Esophagus muscularis mucosa (tissue), 4 donors: ENCODE data around the gene MACROD2. TPM values are rescaled to one million over a fixed set of nuclear protein-coding genes. Genes with fewer than 3 reads are reported as not detected.

Experiments
- DNase-seq: peaks from one replicate; pipeline ENCODE4 v3.0.0-alpha.2; 2017; ENCODE audit errors: extremely low spot score
- H3K27ac ChIP-seq, 4 donors: fragments of 200-600 bp; sonication (generic); replicated peaks in 1 of 4; 1 replicate in 3 of 4; 2 replicates in 1 of 4; pipeline ENCODE4 v1.5.1; 2016 to 2019; ENCODE audit warnings: mild to moderate bottlenecking in 1 of 4
- H3K27me3 ChIP-seq, 4 donors: fragments of 200-600 bp; sonication (generic); one replicate each; pipeline versions ENCODE4 v1.5.1 to v1.6.0; 2016 to 2019
- H3K36me3 ChIP-seq, 4 donors: fragments of 200-600 bp; sonication (generic); one replicate each; pipeline ENCODE4 v1.5.1; 2016 to 2019
- H3K4me1 ChIP-seq, 4 donors: fragments of 200-600 bp; sonication (generic); one replicate each; pipeline ENCODE4 v1.5.1; 2016 to 2019
- H3K4me3 ChIP-seq, 4 donors: fragments of 200-600 bp; sonication (generic); 1 replicate in 2 of 4; 2 replicates in 2 of 4; pipeline ENCODE4 v1.5.1; 2016 to 2019; ENCODE audit warnings: mild to moderate bottlenecking in 4 of 4, moderate library complexity in 1 of 4
- H3K9me3 ChIP-seq, 4 donors: fragments of 200-600 bp; sonication (generic); 1 replicate in 3 of 4; 2 replicates in 1 of 4; pipeline ENCODE4 v1.5.1; 2016 to 2019
- CTCF ChIP-seq, 3 experiments: fragments of 200-600 bp in 2 of 3; fragments of 450-650 bp in 1 of 3; sonication (generic) in 2 of 3; IDR thresholded peaks; one replicate each; pipeline ENCODE4 v1.5.1; 2017 to 2019; ENCODE audit warnings: antibody characterized with exemption in 3 of 3, mild to moderate bottlenecking in 2 of 3, moderate library complexity in 1 of 3
- EP300 ChIP-seq: sonication (generic); formaldehyde crosslinking; IDR thresholded peaks from one replicate; pipeline ENCODE4 v1.6.1; 2017; ENCODE audit warnings: antibody characterized with exemption
- POLR2A ChIP-seq: fragments of 450-650 bp; IDR thresholded peaks from one replicate; pipeline ENCODE4 v1.6.1; 2017; ENCODE audit warnings: antibody characterized with exemption, moderate library complexity, mild to moderate bottlenecking, low read depth
- POLR2AphosphoS5 ChIP-seq, 2 donors: sonication (generic); formaldehyde crosslinking; IDR thresholded peaks; one replicate each; pipeline ENCODE4 v1.6.1; 2017; ENCODE audit warnings: antibody characterized with exemption in 2 of 2
- WGBS: methylation state at CpG from one replicate; pipeline ENCODE4 v1.1.5; 2018; 5-methylcytosine and 5-hydroxymethylcytosine counted together
- intact Hi-C: fragments of 100-400 bp; cut with DNase I; formaldehyde crosslinking; loops from one replicate; pipeline ENCODE4 v1.15.1; 2023
- total RNA-seq, 4 donors: library from RNA; depleted of rRNA; stranded (reverse); fragments of >200 nt; gene quantifications; one replicate each; pipeline versions ENCODE4 v1.1.0 to v1.2.1, GENCODE V29; 2016

MACROD2 gene
- total RNA-seq, 4 donors from 2014 or later = 1.4 to 3.6 (median 2.6) TPM

DNA sequence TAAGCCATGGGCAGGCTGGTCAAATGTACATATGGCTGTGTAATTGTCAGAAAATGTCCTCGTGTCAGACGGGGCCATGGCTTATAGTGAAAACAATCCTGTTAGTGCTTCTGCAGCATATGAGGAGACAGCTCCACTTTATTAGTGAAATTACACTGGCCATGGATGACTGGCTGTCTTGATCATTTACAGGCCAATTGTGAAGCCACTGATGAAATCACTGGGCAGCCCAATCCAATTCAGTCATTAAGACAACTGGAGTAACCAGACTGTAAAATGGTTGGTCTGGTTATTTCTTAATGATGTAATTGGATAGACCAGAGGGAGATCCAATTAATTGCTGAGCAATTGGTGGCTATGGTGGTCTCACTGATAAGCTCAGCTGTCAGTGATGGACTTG, 1828.4 kb downstream of the MACROD2 start:
- DNase-seq = no peak
- no peak overlapping the region for H3K4me3 ChIP-seq
- H3K36me3 ChIP-seq = no peaks in the 10 kb centered on the region
- 77% methylated on average over 2 of the region's 2 CpGs for WGBS
- no peaks in the 10 kb centered on the region for H3K27me3 ChIP-seq
- H3K4me1 ChIP-seq = no peaks in the 10 kb centered on the region
- TF ChIP-seq EP300 (no peak), POLR2AphosphoS5 (IDR thresholded peaks at IDR 0.05) (no peak), CTCF (IDR thresholded peaks at IDR 0.05) (no peak), POLR2A (no peak)
- no peak overlapping the region for H3K27ac ChIP-seq
- intact Hi-C loops = no loop called here
- H3K9me3 ChIP-seq = no peaks in the 10 kb centered on the region

DNA sequence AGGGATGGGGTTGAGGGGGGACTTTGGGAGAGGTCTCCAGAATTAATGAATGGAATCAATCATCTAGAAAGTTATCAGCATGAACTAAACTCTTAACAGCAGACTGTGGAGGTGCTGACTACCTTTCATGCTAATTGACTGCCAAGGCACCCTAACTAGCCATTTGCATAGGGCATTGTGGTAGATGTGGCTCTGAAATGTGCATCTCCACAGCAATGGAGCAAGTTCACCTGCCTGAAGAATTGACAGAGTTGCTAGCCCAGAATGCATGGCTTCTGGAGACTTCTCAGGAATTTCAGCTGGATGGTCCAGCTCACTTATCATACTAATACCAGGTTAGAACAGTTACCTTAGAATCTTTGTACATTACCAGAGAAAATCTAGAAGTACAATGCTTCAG, 1832.3 kb downstream of the MACROD2 start:
- Histone ChIP-seq H3K36me3 (no peaks in the 10 kb centered on the region), H3K27me3 (no peaks in the 10 kb centered on the region), H3K27ac (no peak overlapping the region), H3K9me3 (no peaks in the 10 kb centered on the region), H3K4me1 (no peaks in the 10 kb centered on the region), H3K4me3 (no peak overlapping the region)
- TF ChIP-seq EP300 = no peak
- no peak for DNase-seq
- intact Hi-C loops = no loop called here

DNA sequence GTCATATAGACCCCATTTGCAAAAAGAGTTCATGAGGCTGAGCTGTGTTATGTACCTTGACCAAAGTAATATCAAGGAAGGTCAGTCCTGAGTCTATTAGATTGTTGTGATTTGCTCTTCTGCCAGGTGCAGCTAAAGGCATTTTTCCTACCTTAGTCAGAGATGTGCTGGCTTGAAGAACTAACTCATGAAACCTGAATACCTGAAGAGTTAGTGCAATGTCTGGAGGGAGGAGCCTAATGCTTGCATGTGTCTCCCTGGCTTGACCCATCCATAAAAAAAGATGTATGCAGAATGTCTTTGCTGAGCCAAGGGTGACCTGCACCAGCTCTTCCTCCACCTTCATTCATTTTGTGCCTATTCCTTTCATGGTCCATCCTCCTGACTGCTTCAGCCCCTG, 1835.9 kb downstream of the MACROD2 start:
- DNase-seq = no peak
- Histone ChIP-seq H3K27me3 (no peaks in the 10 kb centered on the region), H3K4me1 (no peaks in the 10 kb centered on the region), H3K9me3 (no peaks in the 10 kb centered on the region), H3K36me3 (no peaks in the 10 kb centered on the region), H3K4me3 (no peak overlapping the region), H3K27ac (no peak overlapping the region)
- TF ChIP-seq EP300 (no peak), POLR2AphosphoS5 (IDR thresholded peaks at IDR 0.05) (no peak), POLR2A (no peak), CTCF (IDR thresholded peaks at IDR 0.05) (no peak)
- intact Hi-C loops = no loop called here

DNA sequence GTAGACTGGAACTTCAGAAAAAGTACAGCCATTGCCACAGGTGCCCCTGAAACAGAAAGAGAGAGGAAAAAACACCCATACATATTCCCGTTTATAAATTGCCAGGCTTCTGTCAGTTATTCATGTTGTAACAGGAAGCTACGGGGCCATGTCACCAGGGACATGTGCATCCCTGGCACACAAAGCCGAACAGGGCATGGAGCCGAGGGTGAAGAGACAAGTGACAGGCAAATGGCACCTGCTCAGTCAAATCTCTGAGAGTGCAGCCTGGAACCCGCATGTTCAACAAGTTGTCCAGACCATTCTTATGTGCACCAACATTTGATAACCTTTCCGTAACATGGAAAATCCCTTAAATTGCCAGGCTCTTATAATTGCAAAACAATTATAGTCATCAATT, 1837.2 kb downstream of the MACROD2 start:
- H3K4me3 ChIP-seq = no peak overlapping the region
- no peak overlapping the region for H3K27ac ChIP-seq
- H3K27me3 ChIP-seq = no peaks in the 10 kb centered on the region
- H3K36me3 ChIP-seq = no peaks in the 10 kb centered on the region
- H3K4me1 ChIP-seq = no peaks in the 10 kb centered on the region
- TF ChIP-seq EP300 = no peak
- no peak for TF ChIP-seq POLR2A
- TF ChIP-seq CTCF (IDR thresholded peaks at IDR 0.05) = no peak
- no peak for TF ChIP-seq POLR2AphosphoS5 (IDR thresholded peaks at IDR 0.05)
- H3K9me3 ChIP-seq = no peaks in the 10 kb centered on the region
- intact Hi-C loops = no loop called here
- WGBS = 78% methylated on average over 6 of the region's 6 CpGs
- DNase-seq = no peak

GRCh38 chr20:15834857-15835256, 1839.5 kb downstream of the MACROD2 start:
- no peak overlapping the region for H3K27ac ChIP-seq
- H3K27me3 ChIP-seq = no peaks in the 10 kb centered on the region
- no peaks in the 10 kb centered on the region for H3K9me3 ChIP-seq
- H3K36me3 ChIP-seq = no peaks in the 10 kb centered on the region
- H3K4me1 ChIP-seq = no peaks in the 10 kb centered on the region
- TF ChIP-seq EP300 = no peak
- no peak for TF ChIP-seq POLR2A
- TF ChIP-seq POLR2AphosphoS5 (IDR thresholded peaks at IDR 0.05) = no peak
- WGBS = 89% methylated on average over 3 of the region's 3 CpGs
- no peak overlapping the region for H3K4me3 ChIP-seq
- intact Hi-C loops = no loop called here
- no peak for DNase-seq

DNA sequence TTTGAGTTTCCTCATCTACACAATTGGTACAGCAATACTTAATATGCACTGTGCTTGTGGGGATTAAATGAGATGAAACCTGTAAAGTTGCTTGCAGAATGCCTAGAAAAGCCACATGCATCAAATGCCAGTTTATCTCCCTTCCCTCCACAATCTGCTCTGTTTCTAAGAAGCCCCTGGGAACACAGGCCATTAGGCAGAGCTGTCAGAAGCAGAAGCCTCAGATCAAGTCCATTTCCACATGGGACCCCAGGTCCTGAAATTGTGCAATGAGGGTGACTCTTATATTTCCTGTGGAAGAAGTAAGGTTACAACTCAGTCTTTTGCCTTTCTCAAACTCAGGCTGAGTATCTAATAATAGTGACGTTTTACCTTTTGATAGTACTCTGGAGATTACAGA, 1840.5 kb downstream of the MACROD2 start:
- no peaks in the 10 kb centered on the region for H3K27me3 ChIP-seq
- no peak for DNase-seq
- no peaks in the 10 kb centered on the region for H3K9me3 ChIP-seq
- no peak for TF ChIP-seq CTCF (IDR thresholded peaks at IDR 0.05)
- TF ChIP-seq POLR2AphosphoS5 (IDR thresholded peaks at IDR 0.05) = no peak
- TF ChIP-seq EP300 = no peak
- no peak for TF ChIP-seq POLR2A
- H3K36me3 ChIP-seq = no peaks in the 10 kb centered on the region
- no peak overlapping the region for H3K4me3 ChIP-seq
- H3K4me1 ChIP-seq = no peaks in the 10 kb centered on the region
- H3K27ac ChIP-seq = no peak overlapping the region
- intact Hi-C loops = no loop called here
- 71% methylated on average over 1 of the region's 1 CpG for WGBS
